Aorta (tissue), 5 donors: ENCODE measurements around the gene MEIOB. TPM values are rescaled to one million over a fixed set of nuclear protein-coding genes. Genes with fewer than 3 reads are reported as not detected.
"Not testable (repeated sequence)": the region's sequence is repeated elsewhere in the genome, so short reads cannot be mapped to it uniquely, and the experiment has no call there.

Experiments
- ATAC-seq: fragments of 200-7000 bp; cut with Tn5 transposase; one replicate; pipeline ENCODE4 v1.9.1; 2022; ENCODE audit warnings: moderate library complexity; ENCODE audit not compliant: low FRiP score
- DNase-seq, 2 donors: peaks; one replicate each; pipeline ENCODE4 v3.0.0-alpha.2; 2020
- H3K27ac ChIP-seq, 2 donors: one replicate each; pipeline ENCODE4 v1.5.1; 2013; ENCODE audit warnings: low read length in 2 of 2, mild to moderate bottlenecking in 2 of 2, moderate library complexity in 2 of 2, control low read depth in 1 of 2, inconsistent platforms in 1 of 2, low read depth in 1 of 2
- H3K27me3 ChIP-seq, 2 donors: one replicate each; pipeline ENCODE4 v1.6.1; 2013; ENCODE audit warnings: control low read depth in 1 of 2, low read length in 1 of 2, mild to moderate bottlenecking in 1 of 2, moderate library complexity in 1 of 2; ENCODE audit not compliant: insufficient read depth in 2 of 2, control insufficient read depth in 1 of 2
- H3K36me3 ChIP-seq, 2 donors: one replicate each; pipeline ENCODE4 v1.6.1; 2013; ENCODE audit warnings: control low read depth in 1 of 2, low read length in 1 of 2, mild to moderate bottlenecking in 1 of 2; ENCODE audit not compliant: insufficient read depth in 2 of 2, control insufficient read depth in 1 of 2
- H3K4me1 ChIP-seq, 2 donors: one replicate each; pipeline ENCODE4 v1.6.1; 2013; ENCODE audit warnings: low read length in 2 of 2, control low read depth in 1 of 2, mild to moderate bottlenecking in 1 of 2, moderate library complexity in 1 of 2; ENCODE audit not compliant: insufficient read depth in 2 of 2, control insufficient read depth in 1 of 2
- H3K4me3 ChIP-seq, 2 donors: one replicate each; pipeline ENCODE4 v1.5.1; 2013; ENCODE audit warnings: low read length in 2 of 2, control low read depth in 1 of 2, mild to moderate bottlenecking in 1 of 2
- H3K9me3 ChIP-seq: one replicate; pipeline ENCODE4 v1.6.1; 2013; ENCODE audit warnings: mild to moderate bottlenecking, low read length; ENCODE audit not compliant: control insufficient read depth
- WGBS, 2 donors: extraction: QIAGEN DNeasy Blood & Tissue Kit; methylation state at CpG; one replicate each; pipeline ENCODE4 v1.1.7; 2013; 5-methylcytosine and 5-hydroxymethylcytosine counted together
- intact Hi-C, 2 donors: fragments of 100-400 bp; cut with DNase I; formaldehyde crosslinking; loops; one replicate each; pipeline versions ENCODE4 v1.14.2 to v1.15.0; 2022
- polyA plus RNA-seq, 2 donors: library from polyadenylated mRNA; stranded (reverse); fragments of 200-250 nt; gene quantifications; one replicate each; pipeline ENCODE4 v1.2.3, GENCODE V29; 2013
- total RNA-seq, 2 donors: library from RNA; stranded (reverse); fragmentation: NEBNext Ultra II Directional; extraction: Animal tissue kit (Norgen Biotek cat#: 25700); gene quantifications; one replicate each; pipeline ENCODE4 v1.2.1, GENCODE V29; 2021
- donor health status: healthy with polysubstance abuse.
- donor health status: Bipolar disorder and iron deficiency.
- donor health status: DM: no; HTN: no; CAD: no.
- donor health status: DM: no; HTN: no; CAD: no.
- donor health status: DM: yes; HTN: yes; CAD: no.

The MEIOB gene
- total and polyA plus RNA-seq, 4 donors, result not detected

- H3K36me3 ChIP-seq, result no peaks in the 10 kb centered on the region
- DNase-seq, result no peak
- no peaks in the 10 kb centered on the region for H3K4me1 ChIP-seq
- intact Hi-C loops, result no loop called here
- no peak for ATAC-seq
- no peak overlapping the region for H3K27ac ChIP-seq
- peaks cover 2% of the 10 kb centered on the region for H3K9me3 ChIP-seq
- H3K4me3 ChIP-seq, result no peak overlapping the region
- H3K27me3 ChIP-seq, result no peaks in the 10 kb centered on the region
- 84 to 85% methylated on average over 10 of the region's 10 CpGs for WGBS, 2 donors
Observed at GRCh38 chr16:1800701-1801100, 71.3 kb downstream of the MEIOB start.

- DNase-seq, H3K36me3 ChIP-seq, ATAC-seq, H3K4me3 ChIP-seq, H3K9me3 ChIP-seq, H3K27me3 ChIP-seq, intact Hi-C loops, H3K27ac ChIP-seq, H3K4me1 ChIP-seq: not testable (repeated sequence)
- WGBS, 2 donors, result 71 to 86% methylated on average over 5 of the region's 5 CpGs
Observed at GRCh38 chr16:1799263-1799662, 72.7 kb downstream of the MEIOB start.

- Histone ChIP-seq H3K27me3 (no peaks in the 10 kb centered on the region), H3K9me3 (peaks cover 2% of the 10 kb centered on the region), H3K36me3 (no peaks in the 10 kb centered on the region), H3K27ac (no peak overlapping the region), H3K4me1 (no peaks in the 10 kb centered on the region), H3K4me3 (no peak overlapping the region)
- DNase-seq (peak in 1 of 2 donors; percentile 66), ATAC-seq (no peak)
- intact Hi-C loops, result no loop called here
- WGBS, 2 donors, result 80% methylated on average over 32 of the region's 32 CpGs
Observed at GRCh38 chr16:1794908-1795666, 76.9 kb downstream of the MEIOB start.

- intact Hi-C loops, result no loop called here
- ATAC-seq (no peak), DNase-seq (peak in 1 of 2 donors; percentile 70)
- Histone ChIP-seq H3K4me3 (no peak overlapping the region), H3K4me1 (no peaks in the 10 kb centered on the region), H3K9me3 (peaks cover 2% of the 10 kb centered on the region), H3K27ac (no peak overlapping the region), H3K27me3 (no peaks in the 10 kb centered on the region), H3K36me3 (no peaks in the 10 kb centered on the region)
- WGBS, 2 donors, result 47 to 56% methylated on average over 18 of the region's 18 CpGs
Observed at GRCh38 chr16:1794221-1794871, 77.6 kb downstream of the MEIOB start.

- no peak within 1 kb of the TSS for H3K4me3 ChIP-seq
- no peak within 1 kb of the TSS for H3K27ac ChIP-seq
- no peaks in the 10 kb centered on the region for H3K4me1 ChIP-seq
- 59 to 60% methylated on average over 21 to 28 of the region's 28 CpGs for WGBS, 2 donors
- peaks cover 2% of the 10 kb centered on the region for H3K9me3 ChIP-seq
- H3K27me3 ChIP-seq, result no peaks in the 10 kb centered on the region
- no peaks in the 10 kb centered on the region for H3K36me3 ChIP-seq
- ATAC-seq, result no peak
- intact Hi-C loops, result no loop called here
- DNase-seq, result peak in 1 of 2 donors; percentile 72
Observed at GRCh38 chr16:1793578-1794220, 78.3 kb downstream of the MEIOB start, which contains the start of gene IGFALS. TSS of gene IGFALS (minus strand) at chr16:1793705. CDS start at chr16:1793652, 53 bp downstream.

- Histone ChIP-seq H3K4me3 (no peak overlapping the region), H3K9me3 (peaks cover under 1% of the 10 kb centered on the region), H3K36me3 (no peaks in the 10 kb centered on the region), H3K27me3 (no peaks in the 10 kb centered on the region), H3K4me1 (no peaks in the 10 kb centered on the region), H3K27ac (no peak overlapping the region)
- no peak for ATAC-seq
- intact Hi-C loops, result no loop called here
- DNase-seq, result peak; percentile 45 to 73
- 86 to 89% methylated on average over 28 to 33 of the region's 33 CpGs for WGBS, 2 donors
Observed at GRCh38 chr16:1792836-1793577, 79.0 kb downstream of the MEIOB start.

- 84 to 85% methylated on average over 57 to 59 of the region's 59 CpGs for WGBS, 2 donors
- no peak for ATAC-seq
- no peaks in the 10 kb centered on the region for H3K27me3 ChIP-seq
- no peak overlapping the region for H3K4me3 ChIP-seq
- H3K4me1 ChIP-seq, result no peaks in the 10 kb centered on the region
- no peak overlapping the region for H3K27ac ChIP-seq
- H3K36me3 ChIP-seq, result no peaks in the 10 kb centered on the region
- intact Hi-C loops, result no loop called here
- no peaks in the 10 kb centered on the region for H3K9me3 ChIP-seq
- DNase-seq, result peak; percentile 41 to 76
Observed at GRCh38 chr16:1791943-1792812, 79.8 kb downstream of the MEIOB start.
